ENCODE measurements around the gene LUZP1.

- no peak for TF ChIP-seq EP300 (IDR thresholded peaks at IDR 0.05; ENCODE audit: low read depth)
- no peak for TF ChIP-seq POLR2A (IDR thresholded peaks at IDR 0.05)
- TF ChIP-seq, protein P1, sequence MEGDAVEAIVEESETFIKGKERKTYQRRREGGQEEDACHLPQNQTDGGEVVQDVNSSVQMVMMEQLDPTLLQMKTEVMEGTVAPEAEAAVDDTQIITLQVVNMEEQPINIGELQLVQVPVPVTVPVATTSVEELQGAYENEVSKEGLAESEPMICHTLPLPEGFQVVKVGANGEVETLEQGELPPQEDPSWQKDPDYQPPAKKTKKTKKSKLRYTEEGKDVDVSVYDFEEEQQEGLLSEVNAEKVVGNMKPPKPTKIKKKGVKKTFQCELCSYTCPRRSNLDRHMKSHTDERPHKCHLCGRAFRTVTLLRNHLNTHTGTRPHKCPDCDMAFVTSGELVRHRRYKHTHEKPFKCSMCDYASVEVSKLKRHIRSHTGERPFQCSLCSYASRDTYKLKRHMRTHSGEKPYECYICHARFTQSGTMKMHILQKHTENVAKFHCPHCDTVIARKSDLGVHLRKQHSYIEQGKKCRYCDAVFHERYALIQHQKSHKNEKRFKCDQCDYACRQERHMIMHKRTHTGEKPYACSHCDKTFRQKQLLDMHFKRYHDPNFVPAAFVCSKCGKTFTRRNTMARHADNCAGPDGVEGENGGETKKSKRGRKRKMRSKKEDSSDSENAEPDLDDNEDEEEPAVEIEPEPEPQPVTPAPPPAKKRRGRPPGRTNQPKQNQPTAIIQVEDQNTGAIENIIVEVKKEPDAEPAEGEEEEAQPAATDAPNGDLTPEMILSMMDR (IDR thresholded peaks at IDR 0.05): no peak
- TF ChIP-seq POLR2AphosphoS5 (IDR thresholded peaks at IDR 0.05): no peak
Measured at GRCh38 chr1:23118407-23118806, 50.2 kb downstream of the LUZP1 start.

Data from transverse colon (tissue), 4 donors.